ENCODE results near the gene PFKP. TPM values are rescaled to one million over a fixed set of nuclear protein-coding genes. Genes with fewer than 3 reads are reported as not detected.

PFKP gene
- total RNA-seq, 1 donor from 2014 or later, result 150 TPM

DNA sequence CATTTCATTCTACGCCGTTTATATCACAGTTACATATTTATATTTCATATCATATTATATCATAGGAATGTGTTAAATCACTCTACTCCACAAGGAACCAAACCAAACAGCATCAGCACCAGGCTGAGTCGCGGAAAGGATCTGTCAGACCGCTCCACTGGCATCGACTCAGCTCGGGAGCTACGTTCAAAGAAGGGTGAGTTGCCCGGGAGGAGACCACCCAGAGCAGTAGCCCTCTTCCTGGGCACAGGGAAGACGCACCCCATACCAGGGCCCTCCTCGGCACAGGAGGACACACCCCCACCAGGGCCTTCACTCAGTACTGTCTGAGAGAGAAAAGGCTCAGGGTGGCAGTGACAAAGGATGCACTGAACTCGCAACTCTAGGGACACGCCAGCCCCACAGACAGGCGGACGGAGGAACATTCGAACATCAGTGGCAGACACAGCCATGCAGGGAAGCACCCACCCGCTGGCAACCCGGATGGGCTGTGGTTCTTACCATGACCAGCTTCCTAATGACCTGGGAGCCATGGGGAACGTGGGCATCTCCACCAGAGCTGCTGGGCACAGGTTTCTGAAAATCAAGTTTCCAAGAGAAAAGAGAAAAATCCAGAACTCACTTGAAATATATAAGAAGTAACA lies 76.6 kb downstream of the PFKP start:
- H3K9me3 Mint-ChIP-seq (ENCODE audit: unreplicated experiment), result no peaks in the 10 kb centered on the region
- DNase-seq (ENCODE audit: extremely low spot score, unreplicated experiment), result no peak
- no peak overlapping the region for H3K4me3 Mint-ChIP-seq (ENCODE audit: unreplicated experiment)
- no peaks in the 10 kb centered on the region for H3K27me3 Mint-ChIP-seq (ENCODE audit: unreplicated experiment)
- TF ChIP-seq, protein P1, sequence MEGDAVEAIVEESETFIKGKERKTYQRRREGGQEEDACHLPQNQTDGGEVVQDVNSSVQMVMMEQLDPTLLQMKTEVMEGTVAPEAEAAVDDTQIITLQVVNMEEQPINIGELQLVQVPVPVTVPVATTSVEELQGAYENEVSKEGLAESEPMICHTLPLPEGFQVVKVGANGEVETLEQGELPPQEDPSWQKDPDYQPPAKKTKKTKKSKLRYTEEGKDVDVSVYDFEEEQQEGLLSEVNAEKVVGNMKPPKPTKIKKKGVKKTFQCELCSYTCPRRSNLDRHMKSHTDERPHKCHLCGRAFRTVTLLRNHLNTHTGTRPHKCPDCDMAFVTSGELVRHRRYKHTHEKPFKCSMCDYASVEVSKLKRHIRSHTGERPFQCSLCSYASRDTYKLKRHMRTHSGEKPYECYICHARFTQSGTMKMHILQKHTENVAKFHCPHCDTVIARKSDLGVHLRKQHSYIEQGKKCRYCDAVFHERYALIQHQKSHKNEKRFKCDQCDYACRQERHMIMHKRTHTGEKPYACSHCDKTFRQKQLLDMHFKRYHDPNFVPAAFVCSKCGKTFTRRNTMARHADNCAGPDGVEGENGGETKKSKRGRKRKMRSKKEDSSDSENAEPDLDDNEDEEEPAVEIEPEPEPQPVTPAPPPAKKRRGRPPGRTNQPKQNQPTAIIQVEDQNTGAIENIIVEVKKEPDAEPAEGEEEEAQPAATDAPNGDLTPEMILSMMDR (IDR thresholded peaks at IDR 0.05), result no peak
- H3K4me1 Mint-ChIP-seq (ENCODE audit: unreplicated experiment), result peaks cover 8% of the 10 kb centered on the region
- peaks cover 80% of the 10 kb centered on the region for H3K36me3 Mint-ChIP-seq (ENCODE audit: unreplicated experiment)
- H3K27ac Mint-ChIP-seq (ENCODE audit: unreplicated experiment), result no peak overlapping the region

DNA sequence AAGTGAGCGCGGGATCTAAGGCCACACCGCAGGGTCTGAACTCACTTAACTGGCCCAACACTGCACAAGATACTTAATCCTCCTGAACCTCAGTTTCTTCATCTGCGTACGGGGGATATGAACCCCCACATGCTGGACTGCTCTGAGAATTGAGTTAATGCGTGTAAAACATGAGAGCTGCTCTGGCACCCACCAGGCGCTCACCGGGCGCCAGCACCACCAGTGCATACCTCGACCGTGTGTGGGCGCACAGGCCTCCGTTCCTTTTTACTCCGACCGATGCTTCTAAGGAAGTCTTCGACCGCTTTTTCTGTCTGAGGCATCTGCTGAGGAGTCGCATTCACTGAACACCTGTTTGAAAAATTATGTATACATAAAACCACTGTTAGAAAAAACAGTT lies 78.0 kb downstream of the PFKP start:
- TF ChIP-seq, protein P1 (IDR thresholded peaks at IDR 0.05), result no peak
- no peak overlapping the region for H3K4me3 Mint-ChIP-seq (ENCODE audit: unreplicated experiment)
- H3K4me1 Mint-ChIP-seq (ENCODE audit: unreplicated experiment), result peaks cover 8% of the 10 kb centered on the region
- peaks cover 77% of the 10 kb centered on the region for H3K36me3 Mint-ChIP-seq (ENCODE audit: unreplicated experiment)
- no peak for DNase-seq (ENCODE audit: extremely low spot score, unreplicated experiment)
- no peaks in the 10 kb centered on the region for H3K9me3 Mint-ChIP-seq (ENCODE audit: unreplicated experiment)
- no peaks in the 10 kb centered on the region for H3K27me3 Mint-ChIP-seq (ENCODE audit: unreplicated experiment)
- H3K27ac Mint-ChIP-seq (ENCODE audit: unreplicated experiment), result no peak overlapping the region

DNA sequence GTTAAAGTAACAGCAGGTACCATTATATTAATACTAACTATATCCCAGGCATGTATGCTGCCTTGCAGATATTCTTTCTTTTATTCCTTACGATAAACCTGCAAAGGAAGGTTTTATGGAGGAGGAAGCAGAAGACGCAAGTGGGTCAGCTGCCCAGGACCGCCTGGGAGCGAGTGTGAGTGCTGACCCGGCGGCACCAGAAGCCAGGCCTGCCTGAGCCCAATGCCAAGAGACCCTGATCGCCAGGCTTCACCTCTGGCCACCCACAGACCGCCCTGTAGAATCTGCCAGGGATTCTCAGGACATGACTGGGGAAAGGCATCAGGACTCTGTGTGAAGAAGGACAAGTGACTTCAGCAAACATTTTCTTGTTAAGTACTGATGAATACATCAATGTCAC lies 78.9 kb downstream of the PFKP start:
- no peak overlapping the region for H3K4me3 Mint-ChIP-seq (ENCODE audit: unreplicated experiment)
- H3K27me3 Mint-ChIP-seq (ENCODE audit: unreplicated experiment), result no peaks in the 10 kb centered on the region
- DNase-seq (ENCODE audit: extremely low spot score, unreplicated experiment), result no peak
- H3K4me1 Mint-ChIP-seq (ENCODE audit: unreplicated experiment), result peaks cover 3% of the 10 kb centered on the region
- H3K36me3 Mint-ChIP-seq (ENCODE audit: unreplicated experiment), result peaks cover 77% of the 10 kb centered on the region
- TF ChIP-seq, protein P1 (IDR thresholded peaks at IDR 0.05), result no peak
- no peaks in the 10 kb centered on the region for H3K9me3 Mint-ChIP-seq (ENCODE audit: unreplicated experiment)
- H3K27ac Mint-ChIP-seq (ENCODE audit: unreplicated experiment), result no peak overlapping the region

DNA sequence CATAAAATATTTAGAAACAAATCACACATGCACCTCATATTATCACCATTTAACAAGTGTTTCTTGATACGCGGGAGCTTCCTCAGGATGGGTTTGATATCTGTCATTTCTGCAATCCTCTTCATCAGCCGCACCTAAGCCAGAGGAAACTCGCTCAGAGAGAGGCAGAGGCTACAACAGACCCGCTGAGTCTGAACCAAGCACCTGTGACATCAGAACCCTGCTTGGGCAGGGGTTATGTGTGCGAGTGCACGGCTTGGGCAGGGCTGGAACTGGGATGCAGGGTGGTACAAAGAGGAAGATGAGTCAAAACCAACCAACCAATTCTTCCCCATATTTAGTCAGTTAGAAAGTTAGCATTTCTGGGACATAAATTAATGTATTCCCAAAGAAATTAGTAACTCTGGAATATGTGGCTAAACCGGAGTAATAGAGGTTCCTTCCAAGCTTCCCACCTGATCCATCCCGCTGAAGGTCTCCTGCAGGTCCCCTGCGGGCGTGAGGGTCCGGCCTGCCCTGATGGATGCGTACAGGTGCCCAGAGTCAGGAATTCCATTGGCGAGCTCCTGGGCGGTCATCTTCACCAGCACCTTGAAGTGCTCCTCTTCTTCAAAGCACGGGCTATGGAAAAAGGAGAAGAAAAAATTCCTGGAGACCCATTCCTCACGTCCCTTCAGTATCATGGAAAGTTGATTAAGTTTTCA lies 79.9 kb downstream of the PFKP start:
- H3K4me3 Mint-ChIP-seq (ENCODE audit: unreplicated experiment), result no peak overlapping the region
- H3K4me1 Mint-ChIP-seq (ENCODE audit: unreplicated experiment), result no peaks in the 10 kb centered on the region
- H3K27me3 Mint-ChIP-seq (ENCODE audit: unreplicated experiment), result no peaks in the 10 kb centered on the region
- no peak overlapping the region for H3K27ac Mint-ChIP-seq (ENCODE audit: unreplicated experiment)
- TF ChIP-seq, protein P1 (IDR thresholded peaks at IDR 0.05), result no peak
- H3K9me3 Mint-ChIP-seq (ENCODE audit: unreplicated experiment), result no peaks in the 10 kb centered on the region
- no peak for DNase-seq (ENCODE audit: extremely low spot score, unreplicated experiment)
- H3K36me3 Mint-ChIP-seq (ENCODE audit: unreplicated experiment), result peaks cover 76% of the 10 kb centered on the region

DNA sequence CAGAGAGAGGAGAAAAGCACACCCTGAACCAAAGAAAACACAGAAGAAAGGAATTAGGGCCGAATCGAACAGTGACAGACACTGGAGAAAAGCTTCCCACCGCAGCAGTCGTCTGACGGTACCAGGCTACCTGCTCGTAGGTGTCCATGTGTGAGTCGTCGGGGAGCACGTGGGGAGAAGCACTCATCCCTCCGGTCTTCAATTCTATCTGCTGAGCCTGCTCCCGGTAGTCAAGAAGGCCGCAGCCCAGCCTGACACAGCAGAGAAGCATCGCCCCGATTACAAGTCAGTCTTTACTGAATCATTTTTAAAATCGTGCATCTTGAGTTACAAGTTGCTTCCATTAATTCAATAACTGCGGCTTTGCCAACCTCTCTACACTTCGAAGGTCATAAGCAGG lies 80.7 kb downstream of the PFKP start:
- DNase-seq (ENCODE audit: extremely low spot score, unreplicated experiment), result no peak
- Mint-ChIP-seq H3K4me3 (ENCODE audit: unreplicated experiment) (no peak overlapping the region), H3K27ac (ENCODE audit: unreplicated experiment) (no peak overlapping the region), H3K27me3 (ENCODE audit: unreplicated experiment) (no peaks in the 10 kb centered on the region), H3K36me3 (ENCODE audit: unreplicated experiment) (peaks cover 80% of the 10 kb centered on the region), H3K4me1 (ENCODE audit: unreplicated experiment) (no peaks in the 10 kb centered on the region), H3K9me3 (ENCODE audit: unreplicated experiment) (no peaks in the 10 kb centered on the region)
- TF ChIP-seq, protein P1 (IDR thresholded peaks at IDR 0.05), result no peak
